HG02763 (cell line): ENCODE data around the gene SDK2.

Experiments used
- ATAC-seq: cut with Tn5 transposase; IDR thresholded peaks from one replicate; pipeline ENCODE4 v1.9.1; 2021; ENCODE audit warnings: mild to moderate bottlenecking, moderate library complexity; ENCODE audit not compliant: unreplicated experiment

Gene SDK2, protein sequence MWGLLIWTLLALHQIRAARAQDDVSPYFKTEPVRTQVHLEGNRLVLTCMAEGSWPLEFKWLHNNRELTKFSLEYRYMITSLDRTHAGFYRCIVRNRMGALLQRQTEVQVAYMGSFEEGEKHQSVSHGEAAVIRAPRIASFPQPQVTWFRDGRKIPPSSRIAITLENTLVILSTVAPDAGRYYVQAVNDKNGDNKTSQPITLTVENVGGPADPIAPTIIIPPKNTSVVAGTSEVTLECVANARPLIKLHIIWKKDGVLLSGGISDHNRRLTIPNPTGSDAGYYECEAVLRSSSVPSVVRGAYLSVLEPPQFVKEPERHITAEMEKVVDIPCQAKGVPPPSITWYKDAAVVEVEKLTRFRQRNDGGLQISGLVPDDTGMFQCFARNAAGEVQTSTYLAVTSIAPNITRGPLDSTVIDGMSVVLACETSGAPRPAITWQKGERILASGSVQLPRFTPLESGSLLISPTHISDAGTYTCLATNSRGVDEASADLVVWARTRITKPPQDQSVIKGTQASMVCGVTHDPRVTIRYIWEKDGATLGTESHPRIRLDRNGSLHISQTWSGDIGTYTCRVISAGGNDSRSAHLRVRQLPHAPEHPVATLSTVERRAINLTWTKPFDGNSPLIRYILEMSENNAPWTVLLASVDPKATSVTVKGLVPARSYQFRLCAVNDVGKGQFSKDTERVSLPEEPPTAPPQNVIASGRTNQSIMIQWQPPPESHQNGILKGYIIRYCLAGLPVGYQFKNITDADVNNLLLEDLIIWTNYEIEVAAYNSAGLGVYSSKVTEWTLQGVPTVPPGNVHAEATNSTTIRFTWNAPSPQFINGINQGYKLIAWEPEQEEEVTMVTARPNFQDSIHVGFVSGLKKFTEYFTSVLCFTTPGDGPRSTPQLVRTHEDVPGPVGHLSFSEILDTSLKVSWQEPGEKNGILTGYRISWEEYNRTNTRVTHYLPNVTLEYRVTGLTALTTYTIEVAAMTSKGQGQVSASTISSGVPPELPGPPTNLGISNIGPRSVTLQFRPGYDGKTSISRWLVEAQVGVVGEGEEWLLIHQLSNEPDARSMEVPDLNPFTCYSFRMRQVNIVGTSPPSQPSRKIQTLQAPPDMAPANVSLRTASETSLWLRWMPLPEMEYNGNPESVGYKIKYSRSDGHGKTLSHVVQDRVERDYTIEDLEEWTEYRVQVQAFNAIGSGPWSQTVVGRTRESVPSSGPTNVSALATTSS (N-terminal part only)

DNA sequence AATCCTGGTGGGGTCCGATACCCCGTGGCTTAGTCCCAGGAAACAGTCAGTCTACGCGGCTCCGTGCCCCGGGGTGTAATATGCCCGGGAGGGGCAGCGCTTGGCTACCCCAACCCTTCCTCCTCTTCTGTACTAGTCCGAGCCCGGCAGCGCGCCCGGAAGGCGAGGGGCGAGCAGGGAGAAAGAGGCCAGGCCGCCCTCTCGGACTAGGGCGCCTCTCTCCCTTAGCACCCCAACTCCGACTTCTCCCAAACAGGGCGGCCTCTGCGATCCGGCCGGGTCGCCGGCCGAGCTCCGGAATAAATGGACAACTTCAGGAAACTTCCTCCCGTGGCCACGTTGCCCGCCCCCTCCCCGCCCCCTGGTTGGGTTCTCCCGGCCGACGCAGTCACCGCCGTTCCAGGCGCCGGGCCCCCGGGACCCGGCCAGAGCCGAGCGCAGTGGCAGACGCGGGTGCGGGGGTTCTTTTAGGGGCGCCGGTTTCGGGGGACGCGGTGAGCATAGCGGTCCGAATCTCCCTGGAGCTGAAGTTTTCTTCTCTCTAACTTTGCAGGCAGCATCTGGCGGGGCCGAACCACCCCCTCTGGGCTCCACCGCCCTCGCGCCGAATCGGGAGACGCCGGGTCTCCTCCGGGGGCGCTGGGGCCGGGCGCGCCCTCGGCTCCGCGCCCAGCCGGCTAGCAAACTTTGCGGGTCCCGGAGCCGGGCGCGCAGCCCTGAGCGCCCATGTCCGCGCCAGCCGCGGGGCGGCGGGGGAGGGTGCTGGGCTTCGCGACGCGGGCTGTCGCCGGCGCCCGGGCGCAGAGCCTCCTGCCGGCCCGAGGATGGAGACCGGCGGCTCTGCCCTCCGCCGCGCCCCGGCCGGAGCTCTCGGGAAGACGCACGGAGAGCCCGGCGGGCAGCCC, at the start of gene SDK2:
SDK2 (minus strand) TSS at position 301 of the 905 bp plus-strand sequence. CDS start 357 bp downstream, outside the sequence.
- ATAC-seq, result no peak

DNA sequence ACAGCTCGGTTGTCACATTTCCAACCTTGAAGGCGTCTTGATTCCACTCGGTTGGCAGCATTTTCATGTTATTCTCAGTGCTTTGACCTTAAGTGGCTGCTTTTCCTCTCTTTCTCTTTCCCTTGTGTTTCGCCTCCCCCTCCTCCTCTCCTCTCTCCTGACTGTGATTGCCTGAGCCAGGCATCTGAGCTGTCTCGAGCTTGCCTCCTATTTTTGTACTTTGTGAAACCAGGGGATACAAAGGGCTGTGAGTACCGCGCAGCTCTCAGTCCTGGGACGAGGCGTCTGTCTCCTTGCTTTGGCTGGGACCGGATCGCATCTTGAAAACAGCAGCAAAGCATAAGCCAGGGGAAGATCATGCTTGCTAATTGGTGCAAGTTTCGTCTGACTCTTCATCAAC, 48.8 kb upstream of the SDK2 start:
- no peak for ATAC-seq

DNA sequence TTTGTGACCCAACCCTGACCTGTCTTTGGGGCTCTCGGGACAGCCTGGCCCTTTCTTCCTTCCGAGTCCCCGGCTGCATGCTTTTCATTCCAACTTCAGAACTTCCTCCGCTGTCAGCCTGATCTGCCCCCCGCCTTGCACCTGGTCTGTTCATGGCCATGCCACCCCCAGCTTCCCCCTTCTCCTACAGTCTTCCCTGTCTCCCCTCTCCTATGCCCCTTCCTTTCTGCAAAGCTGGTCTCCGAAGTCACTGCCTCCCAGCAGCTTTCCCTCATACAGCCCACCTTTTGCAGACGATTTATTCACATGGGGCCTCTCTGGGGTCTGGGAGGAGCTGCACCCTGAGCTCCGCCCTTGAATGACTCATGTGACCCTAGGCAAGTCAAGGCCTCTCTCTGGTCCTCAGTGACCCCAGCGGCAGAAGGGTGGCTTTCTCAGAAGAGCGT, 47.1 kb upstream of the SDK2 start:
- ATAC-seq, result no peak

DNA sequence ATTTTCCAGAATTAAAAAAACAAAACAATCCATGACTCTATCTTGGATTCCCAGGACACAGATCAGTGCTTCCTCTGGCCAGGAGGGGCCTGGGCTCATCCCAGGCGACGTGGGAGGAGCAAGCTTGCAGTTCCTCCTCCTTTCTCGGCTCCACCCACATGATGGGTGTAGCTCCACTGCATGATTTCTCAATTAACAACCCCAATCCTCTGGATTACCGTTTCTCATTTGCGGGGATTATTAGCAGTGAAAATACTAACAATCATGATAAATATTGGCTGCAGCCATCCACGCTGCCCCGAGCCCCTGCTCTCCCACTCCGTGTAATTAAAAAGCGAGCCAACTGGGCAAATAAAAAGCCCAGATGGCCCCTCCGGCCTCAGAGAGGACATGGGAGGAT, 46.4 kb upstream of the SDK2 start:
- no peak for ATAC-seq

DNA sequence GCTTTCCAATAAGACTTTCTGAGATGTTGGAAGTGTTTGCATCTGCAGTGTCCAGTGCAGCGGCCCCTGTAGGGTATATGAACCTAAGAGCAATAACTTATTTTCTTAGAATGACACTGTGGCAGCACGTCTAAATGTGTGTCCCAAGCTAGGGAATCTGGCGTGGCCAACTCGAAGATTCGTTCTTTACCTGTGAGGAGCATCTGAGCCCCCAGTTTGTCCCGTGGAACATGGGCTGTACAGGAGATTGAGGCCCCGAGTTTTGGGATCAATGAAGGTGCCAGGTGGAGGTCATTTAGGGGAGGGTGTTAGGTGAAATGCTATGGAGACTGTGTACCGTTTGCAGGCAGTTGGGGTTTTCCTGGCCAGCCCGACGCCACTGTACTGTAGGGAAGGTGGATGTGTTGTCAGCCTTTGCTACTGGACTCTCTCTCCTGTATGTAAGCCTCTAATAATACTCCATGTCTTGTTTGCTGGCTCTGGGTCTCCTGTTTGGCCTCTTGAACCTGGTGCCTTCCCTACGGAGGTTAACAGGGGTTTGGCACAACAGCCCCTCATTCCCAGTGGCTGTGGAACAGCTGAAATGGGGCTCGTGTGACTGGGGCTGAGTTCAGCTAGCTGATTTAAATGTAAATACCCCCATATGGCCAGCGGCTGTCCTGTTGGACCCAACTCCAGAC, 45.5 kb upstream of the SDK2 start:
- no peak for ATAC-seq

DNA sequence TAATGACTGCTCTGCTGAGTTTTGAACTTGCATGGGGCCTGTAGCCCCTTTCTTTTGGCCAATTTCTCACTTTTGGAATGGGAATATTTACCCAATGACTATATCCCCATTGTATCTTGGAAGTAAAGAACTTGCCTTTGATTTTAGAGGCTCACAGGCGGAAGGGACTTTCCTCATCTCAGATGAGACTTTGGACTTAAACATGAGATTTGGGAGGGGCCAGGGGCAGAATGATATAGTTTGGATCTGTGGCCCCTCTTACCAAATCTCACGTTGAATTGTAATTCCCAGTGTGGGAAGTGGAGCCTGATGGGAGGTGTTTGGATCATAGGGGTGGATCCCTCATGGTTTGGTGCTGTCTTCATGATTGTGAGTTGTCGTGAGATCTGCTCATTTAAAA, 42.7 kb upstream of the SDK2 start:
- ATAC-seq, result no peak

DNA sequence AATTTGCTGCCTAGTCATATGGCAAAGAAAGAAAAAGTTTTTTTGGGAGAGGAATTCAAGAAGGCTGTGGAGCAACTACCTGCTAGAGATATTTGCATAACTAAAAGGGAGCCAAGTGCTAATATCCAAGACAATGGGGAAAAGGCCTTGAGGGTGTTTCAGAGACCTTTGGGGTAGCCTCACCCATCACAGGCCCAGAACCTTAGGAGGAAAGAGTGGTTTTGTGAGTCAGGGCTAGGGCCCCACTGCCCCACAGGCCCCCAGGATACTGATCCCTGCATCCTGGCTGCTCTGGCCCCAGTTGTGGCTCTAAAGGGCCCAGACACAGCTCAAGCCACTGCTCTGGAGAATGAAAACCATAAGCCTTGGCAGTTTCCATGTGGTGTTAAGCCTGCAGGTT, 41.9 kb upstream of the SDK2 start:
- ATAC-seq, result no peak

DNA sequence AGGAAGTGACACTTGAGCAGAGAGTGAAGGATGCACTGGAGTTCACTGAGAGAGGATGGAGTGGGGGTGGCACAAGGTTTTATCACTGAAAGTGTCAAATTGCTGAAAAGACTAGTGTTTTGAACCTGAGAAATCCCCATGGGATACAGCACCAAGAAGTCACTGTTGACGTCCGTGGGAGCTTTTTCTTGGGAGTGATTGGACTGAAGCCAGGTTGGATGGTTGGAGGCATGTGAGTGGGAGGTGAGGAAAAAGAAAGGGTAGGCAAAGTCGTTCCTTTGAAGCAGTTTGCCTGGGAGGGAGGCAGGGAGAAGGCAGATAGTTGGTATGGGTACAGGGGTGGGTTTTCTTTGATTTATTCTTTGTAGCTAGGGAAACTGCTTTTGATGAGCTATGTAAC, 39.9 kb upstream of the SDK2 start:
- ATAC-seq, result no peak

DNA sequence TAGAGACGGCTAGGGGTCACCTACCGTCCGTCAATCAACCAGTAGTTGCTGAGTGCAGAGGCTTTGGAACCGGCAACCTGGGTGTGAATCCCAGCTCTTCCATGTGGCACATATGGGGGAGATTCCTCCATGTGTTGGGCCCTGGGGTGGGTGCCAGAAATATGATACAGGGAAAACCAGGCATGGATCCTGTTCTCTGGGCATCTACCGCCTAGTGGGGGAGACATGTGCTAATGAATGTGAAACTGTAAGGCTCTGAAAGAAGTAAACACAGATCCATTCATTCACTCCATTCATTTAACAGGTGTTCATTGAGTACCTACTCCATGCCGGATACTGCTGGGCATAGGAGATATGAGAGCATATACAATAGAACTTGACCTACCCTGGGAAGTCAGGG, 39.5 kb upstream of the SDK2 start:
- ATAC-seq, result no peak

DNA sequence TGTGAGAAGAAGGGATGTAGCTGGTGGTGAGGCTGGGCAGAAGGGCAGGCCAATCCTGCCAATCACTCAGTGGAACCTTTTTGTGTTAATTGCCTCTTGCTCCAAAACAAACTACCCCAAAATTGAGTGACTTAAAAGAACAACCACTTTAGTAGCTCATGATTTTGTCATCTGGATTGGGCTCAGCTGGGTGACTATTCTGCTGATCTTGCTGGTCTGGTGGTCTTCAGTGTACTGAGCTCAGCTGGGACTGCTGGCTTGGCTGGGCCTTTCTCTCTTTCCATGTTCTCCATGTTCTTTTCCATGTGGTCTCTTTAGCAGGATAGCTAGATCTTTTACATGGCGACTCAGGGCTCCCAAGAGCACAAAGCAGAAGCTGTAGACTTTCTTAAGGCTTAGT, 37.7 kb upstream of the SDK2 start:
- ATAC-seq, result no peak

DNA sequence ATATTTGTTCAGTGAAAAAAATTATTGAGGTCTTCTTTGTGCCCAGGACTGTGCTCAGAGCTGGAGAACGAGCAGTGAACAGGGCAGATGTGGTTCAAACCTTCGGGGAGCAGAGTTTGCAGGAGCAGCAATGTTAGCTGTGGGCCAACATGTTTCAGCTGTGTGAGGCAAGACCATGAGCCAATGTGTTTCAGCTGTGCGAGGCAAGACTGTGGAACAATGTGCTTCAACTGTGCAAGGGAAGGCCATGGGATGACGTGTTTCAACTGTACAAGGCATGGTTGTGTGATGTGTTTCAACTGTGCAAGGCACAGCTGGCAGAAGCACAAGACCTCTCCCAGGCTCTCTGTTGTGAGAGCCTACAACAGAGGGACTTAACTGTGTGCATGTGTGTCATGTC, 35.2 kb upstream of the SDK2 start:
- no peak for ATAC-seq

DNA sequence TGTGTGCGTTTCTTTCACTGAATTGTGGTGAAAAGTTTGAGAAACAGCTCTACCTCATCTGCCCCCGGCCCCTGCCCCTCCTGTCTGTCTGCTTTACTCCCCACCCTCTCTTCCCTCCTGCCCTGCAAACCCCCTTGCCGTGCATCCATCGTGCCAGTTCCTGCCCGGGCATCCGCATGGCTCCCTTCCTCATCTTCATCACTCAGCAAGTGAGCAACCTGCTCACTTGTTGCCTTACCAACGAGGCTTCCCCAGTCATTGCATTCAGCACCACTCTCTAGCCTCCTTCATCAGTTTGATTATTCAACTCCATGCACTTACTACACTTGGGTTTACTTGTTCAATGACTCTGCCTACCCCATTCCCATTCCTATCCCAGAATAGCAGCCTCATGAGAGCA, 34.8 kb upstream of the SDK2 start:
- no peak for ATAC-seq

DNA sequence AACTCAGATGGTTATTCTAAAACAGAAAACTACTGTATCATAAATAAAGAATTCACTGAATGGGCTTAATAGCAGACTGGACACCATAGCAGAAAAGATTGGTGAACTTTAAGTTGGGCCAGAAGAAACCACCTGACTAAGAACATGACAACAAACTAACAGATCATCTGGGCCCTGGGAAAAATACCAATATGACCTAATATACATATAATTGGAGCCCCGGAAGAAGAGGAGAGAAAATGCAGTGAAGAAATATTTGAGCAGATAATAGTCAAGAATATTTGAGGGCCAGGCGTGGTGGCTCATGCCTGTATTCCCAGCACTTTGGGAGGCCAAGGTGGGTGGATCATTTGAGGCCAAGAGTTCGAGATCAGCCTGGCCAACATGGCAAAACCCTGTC, 25.5 kb upstream of the SDK2 start:
- no peak for ATAC-seq

DNA sequence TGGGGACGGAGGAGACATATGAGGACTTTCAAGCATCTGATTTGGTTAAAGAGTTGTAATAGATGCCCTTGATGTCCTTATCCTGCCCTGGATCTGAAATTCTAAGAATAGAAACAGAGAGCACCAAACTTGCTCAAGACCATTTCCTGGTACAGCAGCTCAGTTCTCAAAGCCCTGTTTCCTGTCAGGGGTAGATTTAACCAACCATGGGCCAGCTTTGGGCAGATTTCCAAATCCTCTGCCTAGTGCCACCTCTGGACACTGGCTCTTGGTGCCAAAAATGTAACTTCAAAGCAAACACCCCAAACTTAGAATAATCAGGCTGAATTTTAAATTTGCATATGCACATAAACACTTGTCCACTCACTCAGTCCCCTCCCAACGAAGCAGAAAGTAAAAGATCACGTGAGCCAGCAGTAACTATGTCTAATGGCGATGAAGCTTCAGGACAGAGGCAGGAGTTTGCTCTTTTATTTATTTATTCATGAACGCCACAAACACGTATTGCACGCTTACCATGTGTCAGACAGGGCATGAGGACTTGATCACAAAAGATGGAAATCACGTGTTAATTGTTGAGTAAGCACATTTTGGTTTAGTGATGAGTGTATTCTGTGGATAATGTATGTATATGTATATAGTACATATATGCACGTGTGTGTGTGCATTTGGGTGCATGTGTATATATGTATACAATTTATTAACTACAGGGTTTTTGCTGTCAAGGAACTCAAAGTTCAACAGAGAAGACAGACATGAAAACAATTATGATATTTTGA, 23.1 kb upstream of the SDK2 start:
- ATAC-seq, result no peak

DNA sequence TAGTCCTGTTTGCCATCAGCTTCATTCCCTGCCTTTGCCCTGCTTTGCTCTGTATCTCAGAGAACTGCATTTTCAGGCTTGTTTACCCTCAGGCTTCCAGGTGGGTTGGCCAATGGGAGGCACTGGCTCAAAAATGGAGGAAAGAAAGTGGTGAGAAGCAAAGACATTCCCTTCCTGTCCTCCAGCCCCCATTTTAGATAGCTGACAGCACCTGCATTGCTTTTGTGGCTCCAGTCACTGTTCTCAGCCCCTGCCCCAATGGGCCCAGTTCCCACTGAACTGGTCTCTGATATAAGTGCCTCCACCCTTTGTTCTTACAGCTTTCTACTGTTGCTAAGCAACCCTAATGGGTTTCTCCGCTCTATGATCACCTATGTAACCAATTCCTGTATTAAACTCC, 19.4 kb upstream of the SDK2 start:
- no peak for ATAC-seq

DNA sequence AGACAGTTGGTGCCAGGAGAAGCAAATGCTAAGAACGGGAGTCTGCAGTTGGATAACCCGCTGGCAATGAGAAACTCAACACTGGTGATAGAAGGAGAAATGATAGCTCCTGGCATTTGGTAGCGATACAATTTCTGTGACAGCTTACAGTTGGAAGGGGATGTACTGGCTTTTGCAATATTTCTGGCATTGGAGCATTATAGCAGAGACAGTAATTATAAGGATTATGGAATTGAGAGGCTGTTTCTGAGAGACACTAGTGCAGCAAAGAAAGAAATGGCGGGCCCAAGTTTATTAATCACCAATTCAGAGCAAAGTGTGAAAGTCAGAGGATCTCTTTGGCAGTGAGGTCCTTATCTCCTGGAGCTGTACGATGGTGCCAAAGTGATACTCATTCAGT, 16.1 kb upstream of the SDK2 start:
- no peak for ATAC-seq

DNA sequence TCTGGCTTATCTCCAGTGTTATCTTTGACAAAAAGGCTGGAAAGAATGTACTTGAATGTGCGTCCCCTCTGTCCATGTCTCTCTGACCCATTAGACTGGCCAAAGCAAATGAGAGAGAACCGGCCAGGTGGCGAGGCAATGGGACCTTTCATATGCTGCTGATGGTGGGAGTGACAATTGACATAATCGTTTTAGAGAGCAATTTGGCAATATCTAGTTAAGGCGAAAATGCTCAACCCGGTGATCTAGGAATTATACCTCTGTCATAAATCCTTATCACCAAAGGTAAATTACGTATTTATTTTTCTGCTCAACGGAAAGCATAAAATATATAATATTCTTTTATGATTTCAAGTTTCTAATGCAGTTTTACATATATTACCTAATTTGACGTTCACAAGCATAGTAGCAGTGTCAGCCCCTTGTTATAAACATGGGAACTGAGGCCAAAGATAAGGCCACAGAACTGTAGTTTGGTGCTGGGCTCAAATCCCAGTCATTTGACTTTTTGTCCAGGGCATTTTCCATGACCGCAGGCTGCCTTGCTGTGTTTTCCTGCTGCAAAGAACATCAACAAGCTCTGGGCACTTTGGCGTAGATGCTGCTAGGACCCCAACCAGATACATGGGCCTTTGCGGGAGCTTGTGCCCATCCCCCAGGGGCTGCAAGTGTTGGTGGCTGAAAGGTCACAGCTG, 14.7 kb upstream of the SDK2 start:
- no peak for ATAC-seq

DNA sequence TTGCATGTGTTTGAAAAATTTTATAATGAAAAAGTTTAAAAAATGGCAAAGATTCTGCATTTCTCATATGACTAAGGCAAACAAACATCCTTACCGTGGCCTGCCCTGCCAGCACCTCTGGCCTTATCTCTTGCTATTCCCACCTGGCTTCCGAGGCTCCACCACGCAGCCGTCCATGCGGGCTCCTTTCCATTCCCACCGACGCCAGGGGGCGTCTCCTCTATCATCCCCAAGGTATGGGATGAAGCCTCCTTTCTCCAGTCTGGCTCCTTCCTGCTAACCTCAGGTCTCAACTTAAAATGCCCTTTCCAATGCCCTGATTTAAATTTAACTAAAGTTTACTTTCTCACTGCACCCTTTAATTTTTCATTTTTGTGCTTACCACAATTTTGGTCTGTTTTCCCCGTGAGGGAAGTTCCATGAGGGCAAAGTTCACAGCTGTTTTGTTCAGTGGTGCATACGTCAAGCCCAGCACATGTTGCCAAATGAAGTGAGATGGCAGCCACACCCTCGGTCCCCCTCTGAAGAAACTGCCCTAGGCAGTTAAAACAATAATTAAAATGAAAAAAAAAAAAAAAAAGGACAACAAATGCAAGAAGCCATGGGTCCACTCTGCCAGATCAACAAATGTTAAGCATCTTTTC, 13.3 kb upstream of the SDK2 start:
- ATAC-seq, result no peak
